LHCN-M2 (cell line): Measurements from ENCODE around the gene ADGRF3. TPM values are rescaled to one million over a fixed set of nuclear protein-coding genes. Genes with fewer than 3 reads are reported as not detected.
"Not testable (repeated sequence)": the region's sequence is repeated elsewhere in the genome, so short reads cannot be mapped to it uniquely, and the experiment has no call there.

ENCODE experiments used
- DNase-seq: peaks from one replicate; pipeline ENCODE4 v3.0.0-alpha.2; 2012; ENCODE audit warnings: low read depth
- polyA plus RNA-seq: library from polyadenylated mRNA; unstranded; fragments of >200 nt; gene quantifications from one replicate; pipeline ENCODE4 v1.2.1, GENCODE V29; 2012; ENCODE audit warnings: missing spikeins
- total RNA-seq: library from RNA; depleted of rRNA; stranded (reverse); fragments of >200 nt; gene quantifications from 2 replicates; pipeline ENCODE4 v1.2.3, GENCODE V29; 2014; rRNA removed

Gene ADGRF3
- 0.11 TPM in 1 of 2 replicates, not detected in the other for total RNA-seq
- polyA plus RNA-seq, result 0.09 TPM

- peak; percentile 38 for DNase-seq
Measured at GRCh38 chr2:26346454-26347053, at the start of gene ADGRF3. Gene ADGRF3 (minus strand): TSS chr2:26346789. CDS start chr2:26346234, 555 bp downstream.

GRCh38 chr2:26395394-26395793, 48.8 kb upstream of the ADGRF3 start:
- no peak for DNase-seq

GRCh38 chr2:26394694-26395093, 48.1 kb upstream of the ADGRF3 start:
- no peak for DNase-seq

- DNase-seq, result no peak
Measured at GRCh38 chr2:26387189-26387588, 40.6 kb upstream of the ADGRF3 start.

GRCh38 chr2:26384597-26384996, 38.0 kb upstream of the ADGRF3 start:
- DNase-seq, result no peak

- DNase-seq, result no peak
Measured at GRCh38 chr2:26384183-26384582, 37.6 kb upstream of the ADGRF3 start.

GRCh38 chr2:26382564-26382963, 36.0 kb upstream of the ADGRF3 start:
- no peak for DNase-seq

GRCh38 chr2:26380281-26380680, 33.7 kb upstream of the ADGRF3 start:
- no peak for DNase-seq

- no peak for DNase-seq
Measured at GRCh38 chr2:26376799-26377198, 30.2 kb upstream of the ADGRF3 start.

- DNase-seq, result not testable (repeated sequence)
Measured at GRCh38 chr2:26370909-26371308, 24.3 kb upstream of the ADGRF3 start.

GRCh38 chr2:26369664-26370063, 23.1 kb upstream of the ADGRF3 start:
- not testable (repeated sequence) for DNase-seq

GRCh38 chr2:26366957-26367356, 20.4 kb upstream of the ADGRF3 start:
- DNase-seq, result no peak

GRCh38 chr2:26364669-26365068, 18.1 kb upstream of the ADGRF3 start:
- DNase-seq, result no peak

- no peak for DNase-seq
Measured at GRCh38 chr2:26363958-26364357, 17.4 kb upstream of the ADGRF3 start.

- DNase-seq, result no peak
Measured at GRCh38 chr2:26363323-26363722, 16.7 kb upstream of the ADGRF3 start.

- no peak for DNase-seq
Measured at GRCh38 chr2:26359886-26360473, 13.4 kb upstream of the ADGRF3 start.

GRCh38 chr2:26356771-26357170, 10.2 kb upstream of the ADGRF3 start:
- DNase-seq, result no peak

GRCh38 chr2:26356111-26356510, 9.5 kb upstream of the ADGRF3 start:
- no peak for DNase-seq

- peak; percentile 96 for DNase-seq
Measured at GRCh38 chr2:26355038-26355995, 8.7 kb upstream of the ADGRF3 start.

GRCh38 chr2:26354469-26354868, 7.9 kb upstream of the ADGRF3 start:
- DNase-seq, result not testable (repeated sequence)

GRCh38 chr2:26352892-26353291, 6.3 kb upstream of the ADGRF3 start:
- peak; percentile 41 for DNase-seq

GRCh38 chr2:26351375-26352090, 4.9 kb upstream of the ADGRF3 start:
- DNase-seq, result no peak
